B cell (primary cell): Measurements from ENCODE around the gene NUAK2. TPM values are rescaled to one million over a fixed set of nuclear protein-coding genes. Genes with fewer than 3 reads are reported as not detected.
A peak's percentile ranks its signal among the peaks of the same experiment; 100 is the strongest.

ENCODE experiments used
- ATAC-seq: fragments of 200-7000 bp; cut with Tn5 transposase; one replicate; pipeline ENCODE4 v1.10.0; 2021; ENCODE audit warnings: low read depth, mild to moderate bottlenecking, moderate number of reproducible peaks, moderate library complexity
- CTCF ChIA-PET: fragments of 350-600 bp; sonication (Branson Sonifier 250); formaldehyde crosslinking; loops from one replicate; lab custom pipeline; 2021; ENCODE audit warnings: antibody characterized with exemption, inconsistent platforms; lab: Charles Lee
- POLR2A ChIA-PET: fragments of 350-600 bp; sonication (Branson Sonifier 250); formaldehyde crosslinking; loops from one replicate; lab custom pipeline; 2021; ENCODE audit warnings: antibody characterized with exemption; lab: Charles Lee
- DNase-seq: peaks from one replicate; pipeline ENCODE4 v3.0.0; 2013
- H2AFZ ChIP-seq: 2 replicates; pipeline ENCODE4 v1.6.1; 2012; ENCODE audit warnings: mild to moderate bottlenecking, low read depth, low read length; ENCODE audit not compliant: insufficient read depth, poor library complexity, severe bottlenecking
- H3K27ac ChIP-seq, 2 donors: 1 replicate in 1 of 2; 2 replicates in 1 of 2; pipeline ENCODE4 v1.5.1; 2012 to 2013; ENCODE audit warnings: low read length in 2 of 2, mild to moderate bottlenecking in 2 of 2, moderate library complexity in 1 of 2
- H3K27me3 ChIP-seq, 4 experiments: fragments of 200-600 bp in 1 of 4; sonication (generic) in 1 of 4; replicated peaks in 1 of 4; 1 replicate in 2 of 4; 2 replicates in 2 of 4; pipeline versions ENCODE4 v1.6.1 to v1.7.0; 2013 to 2016; ENCODE audit warnings: low read length in 3 of 4, mild to moderate bottlenecking in 2 of 4, mixed read lengths in 1 of 4, moderate library complexity in 1 of 4; ENCODE audit not compliant: insufficient read depth in 4 of 4, control insufficient read depth in 3 of 4; ENCODE audit errors: control extremely low read depth in 1 of 4
- H3K36me3 ChIP-seq, 2 experiments: replicated peaks in 1 of 2; 1 replicate in 1 of 2; 2 replicates in 1 of 2; pipeline versions ENCODE4 v1.6.1 to v1.7.1; 2013; ENCODE audit warnings: low read length in 1 of 2; ENCODE audit not compliant: insufficient read depth in 2 of 2, control insufficient read depth in 1 of 2; ENCODE audit errors: control extremely low read depth in 1 of 2, extremely low read depth in 1 of 2
- H3K4me1 ChIP-seq, 2 donors: fragments of 200-600 bp in 1 of 2; sonication (generic) in 1 of 2; 1 replicate in 1 of 2; 2 replicates in 1 of 2; pipeline versions ENCODE4 v1.5.1 to v1.6.1; 2013 to 2017; ENCODE audit warnings: low read length in 2 of 2; ENCODE audit not compliant: control insufficient read depth in 2 of 2, insufficient read depth in 2 of 2
- H3K4me2 ChIP-seq: replicated peaks from 2 replicates; pipeline ENCODE3; 2012; ENCODE audit warnings: mild to moderate bottlenecking, low read depth, low read length; ENCODE audit not compliant: poor library complexity, severe bottlenecking
- H3K4me3 ChIP-seq, 5 experiments: fragments of 200-600 bp in 1 of 5; sonication (generic) in 1 of 5; 1 replicate in 3 of 5; 2 replicates in 2 of 5; pipeline versions ENCODE4 v1.5.1 to v1.7.0; 2011 to 2016; ENCODE audit warnings: low read length in 4 of 5, mild to moderate bottlenecking in 4 of 5, low read depth in 2 of 5, control low read depth in 1 of 5, moderate library complexity in 1 of 5; ENCODE audit not compliant: insufficient read depth in 1 of 5; ENCODE audit errors: control extremely low read depth in 1 of 5, extremely low read depth in 1 of 5
- H3K79me2 ChIP-seq: fragments of 200-600 bp; sonication (generic); one replicate; pipeline ENCODE4 v1.6.0; 2016; ENCODE audit warnings: low read length; ENCODE audit not compliant: control insufficient read depth, insufficient read depth
- H3K9ac ChIP-seq: fragments of 200-600 bp; sonication (generic); 2 replicates; pipeline ENCODE4 v1.6.1; 2017; ENCODE audit warnings: mild to moderate bottlenecking, low read length, moderate library complexity
- H3K9me3 ChIP-seq, 3 donors: one replicate each; pipeline versions ENCODE4 v1.6.1 to v1.7.1; 2013; ENCODE audit warnings: low read length in 2 of 3; ENCODE audit not compliant: control insufficient read depth in 2 of 3, insufficient read depth in 1 of 3; ENCODE audit errors: control extremely low read depth in 1 of 3
- H4K20me1 ChIP-seq: 2 replicates; pipeline ENCODE4 v1.6.0; 2012; ENCODE audit warnings: mild to moderate bottlenecking, low read length; ENCODE audit not compliant: insufficient read depth, control insufficient read depth, poor library complexity, severe bottlenecking
- H3K27ac Mint-ChIP-seq: one replicate; pipeline ENCODE4 v1.8.0; 2021; ENCODE audit warnings: mixed read lengths
- H3K27me3 Mint-ChIP-seq: one replicate; pipeline ENCODE4 v1.8.0; 2021; ENCODE audit warnings: mixed read lengths
- H3K4me1 Mint-ChIP-seq: one replicate; pipeline ENCODE4 v1.8.0; 2021; ENCODE audit warnings: mixed read lengths
- H3K4me3 Mint-ChIP-seq: one replicate; pipeline ENCODE4 v1.8.0; 2021; ENCODE audit warnings: mixed read lengths
- H3K9me3 Mint-ChIP-seq: one replicate; pipeline ENCODE4 v1.8.0; 2022; ENCODE audit warnings: mixed read lengths; ENCODE audit not compliant: insufficient read depth
- CTCF ChIP-seq: fragments of 200-600 bp; IDR thresholded peaks from one replicate; pipeline ENCODE4 v1.8.0; 2022; ENCODE audit warnings: antibody characterized with exemption, mild to moderate bottlenecking
- EZH2 ChIP-seq: IDR thresholded peaks from 2 replicates; pipeline ENCODE4 v1.6.1; 2012; ENCODE audit warnings: borderline replicate concordance, low read depth, mild to moderate bottlenecking, moderate library complexity, low read length; ENCODE audit not compliant: insufficient read depth, poor library complexity, severe bottlenecking
- WGBS: methylation state at CpG from one replicate; pipeline ENCODE4 v1.1.5; 2013; ENCODE audit warnings: missing lambda C conversion rate; ENCODE audit not compliant: insufficient coverage; 5-methylcytosine and 5-hydroxymethylcytosine counted together
- intact Hi-C: fragments of 100-400 bp; cut with micrococcal nuclease; formaldehyde crosslinking; loops from one replicate; pipeline ENCODE4 v1.10.0; 2022
- polyA plus RNA-seq: library from polyadenylated mRNA; depleted of rRNA; stranded (reverse); fragments of >200 nt; gene quantifications from 2 replicates; pipeline ENCODE4 v1.2.3, GENCODE V29; 2012
- small RNA-seq: library from RNA; depleted of rRNA; stranded (forward); fragments of <200 nt; gene quantifications from one replicate; pipeline ENCODE3, GENCODE V24; 2012; ENCODE audit warnings: low replicate concordance, low read depth; ENCODE audit not compliant: insufficient read length
- total RNA-seq, 2 donors: library from RNA; stranded (reverse); fragments of 120-200 nt in 1 of 2; gene quantifications; 1 replicate in 1 of 2; 2 replicates in 1 of 2; pipeline versions ENCODE4 v1.2.3 to v1.2.4, GENCODE V29; 2013 to 2022

Gene NUAK2
- total and polyA plus RNA-seq, 2 donors (not counting 1 experiment from before 2014, with no cell fraction given), result 37.9 to 102 TPM

- POLR2A ChIA-PET, result interaction anchor here (0.6 to 0.8 kb wide), 3 partner anchors 27 to 423 kb away, joined by 3 to 6 read pairs (median 5); no protein-coding TSS in a partner anchor
- Histone ChIP-seq H3K9me3 (peaks cover 0 to 3% (median 0%) of the 10 kb centered on the region in 3 donors), H2AFZ (no peak overlapping the region), H3K9ac (no peak overlapping the region), H3K4me3 (no peak overlapping the region), H3K4me1 (peaks cover 0 to 4% of the 10 kb centered on the region in 2 donors), H3K27ac (no peak overlapping the region), H3K4me2 (no peak overlapping the region), H3K36me3 (no peaks in the 10 kb centered on the region), H3K27me3 (peaks cover 0 to 6% (median 0%) of the 10 kb centered on the region in 4 experiments), H3K79me2 (no peaks in the 10 kb centered on the region), H4K20me1 (no peaks in the 10 kb centered on the region)
- no peak for TF ChIP-seq EZH2
- TF ChIP-seq CTCF, result peak; percentile 93
- Mint-ChIP-seq H3K9me3 (no peaks in the 10 kb centered on the region), H3K4me3 (no peak overlapping the region), H3K4me1 (no peaks in the 10 kb centered on the region), H3K27me3 (no peaks in the 10 kb centered on the region), H3K27ac (no peak overlapping the region)
- ATAC-seq (peak; percentile 97), DNase-seq (peak; percentile 85)
- 53% methylated on average over 8 of the region's 8 CpGs for WGBS
- CTCF ChIA-PET, result interaction anchor here (0.6 to 7.8 kb wide), 59 partner anchors 9 to 1704 kb away, joined by 3 to 135 read pairs (median 4); partner anchors contain the start of genes DSTYK and TMCC2
- intact Hi-C loops, result loop anchor here (1.0 to 5.0 kb wide), 4 partner anchors 27 to 134 kb away; partner anchors contain the start of genes DSTYK and RBBP5
Observed at GRCh38 chr1:205255941-205256780, 65.4 kb downstream of the NUAK2 start.

Small RNAs within 50 kb of the gene (small RNA-seq; reads per million reads assigned to genes)
- gene SNRPGP10, result not detected

Other genes starting within 250 kb of the NUAK2 start
- gene TMEM81, start 237.3 kb downstream of the NUAK2 start, total RNA-seq, result 6.2 and 6.8 TPM in 2 replicates
- 3.0 and 3.8 TPM in 2 replicates for gene TMEM81, start 237.3 kb downstream of the NUAK2 start, polyA plus RNA-seq
- gene RBBP5, start 199.8 kb downstream of the NUAK2 start, total RNA-seq, result 18.5 and 31.7 TPM in 2 replicates
- gene RBBP5, start 199.8 kb downstream of the NUAK2 start, polyA plus RNA-seq, result 6.8 and 11.2 TPM in 2 replicates
- gene DSTYK, start 110.0 kb downstream of the NUAK2 start, total RNA-seq, result 15.2 and 15.7 TPM in 2 replicates
- gene DSTYK, start 110.0 kb downstream of the NUAK2 start, polyA plus RNA-seq, result 3.6 and 4.6 TPM in 2 replicates
- gene TMCC2, start 93.8 kb downstream of the NUAK2 start, total RNA-seq, result 3.3 and 4.0 TPM in 2 replicates
- 1.8 and 2.0 TPM in 2 replicates for gene TMCC2, start 93.8 kb downstream of the NUAK2 start, polyA plus RNA-seq
- 0.39 TPM in 1 of 2 replicates, not detected in the other for gene KLHDC8A, start 35.2 kb upstream of the NUAK2 start, total RNA-seq
- gene KLHDC8A, start 35.2 kb upstream of the NUAK2 start, polyA plus RNA-seq, result 0.56 and 0.60 TPM in 2 replicates
- gene LEMD1, start 100.3 kb upstream of the NUAK2 start, total RNA-seq, result 0.57 TPM in 1 of 2 replicates, not detected in the other
- gene LEMD1, start 100.3 kb upstream of the NUAK2 start, polyA plus RNA-seq, result not detected in 2 replicates
- gene BLACAT1, start 134.3 kb upstream of the NUAK2 start, total RNA-seq, result 0.12 TPM in 1 of 2 replicates, not detected in the other
- 0.03 TPM in 1 of 2 replicates, not detected in the other for gene BLACAT1, start 134.3 kb upstream of the NUAK2 start, polyA plus RNA-seq
- gene CDK18, start 182.9 kb upstream of the NUAK2 start, total RNA-seq, result 3.7 and 4.7 TPM in 2 replicates
- gene CDK18, start 182.9 kb upstream of the NUAK2 start, polyA plus RNA-seq, result 3.8 and 4.4 TPM in 2 replicates